Measurements from ENCODE around the gene MAP6.

GRCh38 chr11:75689863-75690609 is 21.2 kb upstream of the MAP6 start:
- TF ChIP-seq CTCF (IDR thresholded peaks at IDR 0.05): no peak
- no peak for TF ChIP-seq POLR2A (IDR thresholded peaks at IDR 0.05)

Measured in Peyer's patch (tissue), 4 donors.